HEK293 (cell line): ENCODE results near the gene NXPE1.

Experiments used
- CTCF ChIA-PET: fragments of 350-600 bp; formaldehyde crosslinking; extraction: SDS; loops from one replicate; lab custom pipeline; 2021; ENCODE audit warnings: antibody characterized with exemption; lab: Yijun Ruan, JAX
- POLR2A ChIA-PET: fragments of 300-600 bp; formaldehyde crosslinking; extraction: SDS; loops from one replicate; lab custom pipeline; 2020; ENCODE audit warnings: antibody characterized with exemption, inconsistent platforms; lab: Yijun Ruan, JAX
- H3K27ac ChIP-seq: fragments of 200-500 bp; sonication (Bioruptor generic); 2 replicates; pipeline ENCODE4 v1.5.1; 2014; ENCODE audit warnings: low read depth, low read length, control low read depth, inconsistent platforms; ENCODE audit errors: extremely low read depth
- H3K36me3 ChIP-seq, 2 experiments: fragments of 200-500 bp in 1 of 2; sonication (Bioruptor generic) in 1 of 2; 1 replicate in 1 of 2; 2 replicates in 1 of 2; pipeline ENCODE4 v1.5.1; 2014 to 2017; ENCODE audit warnings: inconsistent platforms in 2 of 2, low read length in 2 of 2; ENCODE audit not compliant: control insufficient read depth in 2 of 2, insufficient read depth in 1 of 2
- H3K4me1 ChIP-seq: fragments of 200-500 bp; sonication (Bioruptor generic); 2 replicates; pipeline ENCODE4 v1.5.1; 2014; ENCODE audit warnings: mild to moderate bottlenecking, low read length, inconsistent platforms; ENCODE audit not compliant: control insufficient read depth, insufficient read depth
- H3K4me3 ChIP-seq: 2 replicates; pipeline ENCODE4 v1.5.1; 2011; ENCODE audit warnings: low read depth, mild to moderate bottlenecking, control low read depth, low read length, moderate library complexity
- H3K9me3 ChIP-seq: fragments of 200-500 bp; sonication (Bioruptor generic); 2 replicates; pipeline ENCODE4 v1.5.1; 2014; ENCODE audit warnings: low read depth, low read length, inconsistent platforms; ENCODE audit not compliant: control insufficient read depth, insufficient read depth
- MZF1 ChIP-seq: fragments of 450-650 bp; formaldehyde crosslinking; IDR thresholded peaks from 2 replicates; pipeline ENCODE4 v1.5.1; 2017; ENCODE audit warnings: missing biosample characterization, missing genetic modification characterization, borderline replicate concordance
- SCRT1 ChIP-seq: fragments of 450-650 bp; formaldehyde crosslinking; IDR thresholded peaks from 2 replicates; pipeline ENCODE4 v1.5.1; 2016; ENCODE audit warnings: missing biosample characterization, missing genetic modification characterization, borderline replicate concordance
- ZBTB20 ChIP-seq: fragments of 450-650 bp; formaldehyde crosslinking; IDR thresholded peaks from 2 replicates; pipeline ENCODE4 v1.5.1; 2016; ENCODE audit warnings: missing biosample characterization, missing genetic modification characterization
- ZEB2 ChIP-seq: fragments of 450-650 bp; formaldehyde crosslinking; IDR thresholded peaks from 2 replicates; pipeline ENCODE4 v1.5.1; 2016; ENCODE audit warnings: missing biosample characterization, missing genetic modification characterization
- ZNF157 ChIP-seq: fragments of 450-650 bp; formaldehyde crosslinking; IDR thresholded peaks from 2 replicates; pipeline ENCODE4 v1.5.1; 2016; ENCODE audit warnings: missing biosample characterization, missing genetic modification characterization
- ZNF221 ChIP-seq: fragments of 450-650 bp; formaldehyde crosslinking; IDR thresholded peaks from 2 replicates; pipeline ENCODE4 v1.5.1; 2017; ENCODE audit warnings: missing biosample characterization, missing genetic modification characterization, borderline replicate concordance
- ZNF223 ChIP-seq: fragments of 450-650 bp; formaldehyde crosslinking; IDR thresholded peaks from 2 replicates; pipeline ENCODE4 v1.5.1; 2016; ENCODE audit warnings: missing biosample characterization, missing genetic modification characterization
- ZNF530 ChIP-seq: fragments of 450-650 bp; formaldehyde crosslinking; IDR thresholded peaks from 2 replicates; pipeline ENCODE4 v1.5.1; 2016; ENCODE audit warnings: low read depth, missing biosample characterization, missing genetic modification characterization
- ZNF560 ChIP-seq: fragments of 450-650 bp; formaldehyde crosslinking; IDR thresholded peaks from 2 replicates; pipeline ENCODE4 v1.5.1; 2017; ENCODE audit warnings: missing biosample characterization, missing genetic modification characterization, borderline replicate concordance
- ZNF654 ChIP-seq: fragments of 450-650 bp; formaldehyde crosslinking; IDR thresholded peaks from 2 replicates; pipeline ENCODE4 v1.5.1; 2016; ENCODE audit warnings: low read depth, missing biosample characterization, missing genetic modification characterization
- ZNF664 ChIP-seq: fragments of 450-650 bp; formaldehyde crosslinking; IDR thresholded peaks from 2 replicates; pipeline ENCODE4 v1.5.1; 2016; ENCODE audit warnings: missing biosample characterization, missing genetic modification characterization
- ZNF677 ChIP-seq: fragments of 450-650 bp; IDR thresholded peaks from 2 replicates; pipeline ENCODE4 v1.5.0; 2018; ENCODE audit warnings: missing biosample characterization, mild to moderate bottlenecking, missing genetic modification characterization, moderate library complexity
- ZNF792 ChIP-seq: fragments of 450-650 bp; formaldehyde crosslinking; IDR thresholded peaks from 2 replicates; pipeline ENCODE4 v1.5.1; 2016; ENCODE audit warnings: missing biosample characterization, missing genetic modification characterization
- ZNF837 ChIP-seq: fragments of 450-650 bp; formaldehyde crosslinking; IDR thresholded peaks from 2 replicates; pipeline ENCODE4 v1.5.1; 2016; ENCODE audit warnings: missing biosample characterization, missing genetic modification characterization
- ZSCAN30 ChIP-seq: fragments of 450-650 bp; IDR thresholded peaks from 2 replicates; pipeline ENCODE4 v1.5.1; 2018; ENCODE audit warnings: missing biosample characterization, mild to moderate bottlenecking, missing genetic modification characterization, moderate library complexity
- TF ChIP-seq, protein P1 (sequence below): fragments of 450-650 bp; formaldehyde crosslinking; IDR thresholded peaks from 2 replicates; pipeline ENCODE4 v1.5.1; 2016; ENCODE audit warnings: missing biosample characterization, missing genetic modification characterization
- TF ChIP-seq, protein P2 (sequence below): fragments of 450-650 bp; formaldehyde crosslinking; IDR thresholded peaks from 2 replicates; pipeline ENCODE4 v1.5.1; 2016; ENCODE audit warnings: missing biosample characterization, missing genetic modification characterization
- TF ChIP-seq, protein P3 (sequence below): fragments of 450-650 bp; formaldehyde crosslinking; IDR thresholded peaks from 2 replicates; pipeline ENCODE4 v1.5.1; 2016; ENCODE audit warnings: missing biosample characterization, missing genetic modification characterization
- TF ChIP-seq, protein P4 (sequence below): fragments of 450-650 bp; formaldehyde crosslinking; IDR thresholded peaks from 2 replicates; pipeline ENCODE4 v1.5.1; 2017; ENCODE audit warnings: missing biosample characterization, missing genetic modification characterization
- TF ChIP-seq, protein P5 (sequence below): fragments of 450-650 bp; formaldehyde crosslinking; IDR thresholded peaks from 2 replicates; pipeline ENCODE4 v1.5.1; 2016; ENCODE audit warnings: missing biosample characterization, missing genetic modification characterization
- TF ChIP-seq, protein P6 (sequence below): fragments of 450-650 bp; formaldehyde crosslinking; IDR thresholded peaks from 2 replicates; pipeline ENCODE4 v1.5.1; 2016; ENCODE audit warnings: missing biosample characterization, missing genetic modification characterization, low read depth

Gene NXPE1

DNA sequence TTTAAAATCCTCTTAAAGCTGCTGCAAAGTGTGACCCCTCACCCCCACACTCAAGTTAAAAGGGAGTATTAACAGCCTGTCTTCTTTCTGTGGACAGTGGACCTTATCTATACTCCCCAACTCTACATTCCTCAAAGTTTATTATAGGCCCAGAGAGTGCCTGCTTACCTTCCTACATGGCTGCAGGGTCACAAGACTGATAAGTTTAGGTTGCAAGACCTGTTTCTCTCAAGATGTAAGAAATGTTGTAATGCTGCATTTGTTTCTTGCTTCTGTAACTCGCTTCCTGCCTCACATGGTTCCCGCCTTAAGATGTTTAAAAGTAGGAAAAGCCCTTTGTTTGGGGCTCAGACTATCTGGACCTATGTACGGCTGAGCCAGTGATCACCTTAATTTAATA, 10.1 kb upstream of the NXPE1 start:
- H3K9me3 ChIP-seq, result no peaks in the 10 kb centered on the region
- H3K4me3 ChIP-seq, result no peak overlapping the region
- TF ChIP-seq ZNF677 (tag by site-specific recombination), result no peak
- TF ChIP-seq, protein P1, sequence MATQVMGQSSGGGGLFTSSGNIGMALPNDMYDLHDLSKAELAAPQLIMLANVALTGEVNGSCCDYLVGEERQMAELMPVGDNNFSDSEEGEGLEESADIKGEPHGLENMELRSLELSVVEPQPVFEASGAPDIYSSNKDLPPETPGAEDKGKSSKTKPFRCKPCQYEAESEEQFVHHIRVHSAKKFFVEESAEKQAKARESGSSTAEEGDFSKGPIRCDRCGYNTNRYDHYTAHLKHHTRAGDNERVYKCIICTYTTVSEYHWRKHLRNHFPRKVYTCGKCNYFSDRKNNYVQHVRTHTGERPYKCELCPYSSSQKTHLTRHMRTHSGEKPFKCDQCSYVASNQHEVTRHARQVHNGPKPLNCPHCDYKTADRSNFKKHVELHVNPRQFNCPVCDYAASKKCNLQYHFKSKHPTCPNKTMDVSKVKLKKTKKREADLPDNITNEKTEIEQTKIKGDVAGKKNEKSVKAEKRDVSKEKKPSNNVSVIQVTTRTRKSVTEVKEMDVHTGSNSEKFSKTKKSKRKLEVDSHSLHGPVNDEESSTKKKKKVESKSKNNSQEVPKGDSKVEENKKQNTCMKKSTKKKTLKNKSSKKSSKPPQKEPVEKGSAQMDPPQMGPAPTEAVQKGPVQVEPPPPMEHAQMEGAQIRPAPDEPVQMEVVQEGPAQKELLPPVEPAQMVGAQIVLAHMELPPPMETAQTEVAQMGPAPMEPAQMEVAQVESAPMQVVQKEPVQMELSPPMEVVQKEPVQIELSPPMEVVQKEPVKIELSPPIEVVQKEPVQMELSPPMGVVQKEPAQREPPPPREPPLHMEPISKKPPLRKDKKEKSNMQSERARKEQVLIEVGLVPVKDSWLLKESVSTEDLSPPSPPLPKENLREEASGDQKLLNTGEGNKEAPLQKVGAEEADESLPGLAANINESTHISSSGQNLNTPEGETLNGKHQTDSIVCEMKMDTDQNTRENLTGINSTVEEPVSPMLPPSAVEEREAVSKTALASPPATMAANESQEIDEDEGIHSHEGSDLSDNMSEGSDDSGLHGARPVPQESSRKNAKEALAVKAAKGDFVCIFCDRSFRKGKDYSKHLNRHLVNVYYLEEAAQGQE (tag by site-specific recombination), result no peak
- ChIA-PET CTCF (interaction anchor here (0.6 kb wide), 1 partner anchor 172 kb away, joined by 4 read pairs; no protein-coding TSS in a partner anchor), POLR2A (no interaction called here)
- no peaks in the 10 kb centered on the region for H3K36me3 ChIP-seq
- no peak overlapping the region for H3K27ac ChIP-seq
- H3K4me1 ChIP-seq, result no peaks in the 10 kb centered on the region

DNA sequence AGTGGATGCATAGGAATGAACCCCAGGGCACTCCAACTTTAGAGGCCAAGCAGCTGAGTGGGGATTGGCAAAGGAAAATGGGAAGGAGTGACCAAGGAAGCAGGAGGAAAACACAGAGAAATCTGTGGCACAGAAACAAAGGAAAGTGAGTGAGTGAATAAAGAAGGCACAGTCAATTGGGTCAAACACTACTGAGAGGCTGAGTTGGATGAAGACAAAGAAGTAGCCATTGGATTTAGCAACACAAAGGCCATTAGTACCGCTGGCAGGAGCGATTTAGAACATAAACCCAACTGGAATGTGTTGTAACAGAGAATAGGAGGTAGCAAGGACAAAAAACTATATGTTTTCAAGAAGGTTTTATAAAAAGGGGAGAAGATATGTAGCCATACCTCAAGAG, 6.6 kb upstream of the NXPE1 start:
- no peak overlapping the region for H3K27ac ChIP-seq
- CTCF ChIA-PET, result no interaction called here
- H3K4me1 ChIP-seq, result peaks cover 2% of the 10 kb centered on the region; the same call in 1 of the 2 replicates
- no peak overlapping the region for H3K4me3 ChIP-seq
- TF ChIP-seq, protein P2, sequence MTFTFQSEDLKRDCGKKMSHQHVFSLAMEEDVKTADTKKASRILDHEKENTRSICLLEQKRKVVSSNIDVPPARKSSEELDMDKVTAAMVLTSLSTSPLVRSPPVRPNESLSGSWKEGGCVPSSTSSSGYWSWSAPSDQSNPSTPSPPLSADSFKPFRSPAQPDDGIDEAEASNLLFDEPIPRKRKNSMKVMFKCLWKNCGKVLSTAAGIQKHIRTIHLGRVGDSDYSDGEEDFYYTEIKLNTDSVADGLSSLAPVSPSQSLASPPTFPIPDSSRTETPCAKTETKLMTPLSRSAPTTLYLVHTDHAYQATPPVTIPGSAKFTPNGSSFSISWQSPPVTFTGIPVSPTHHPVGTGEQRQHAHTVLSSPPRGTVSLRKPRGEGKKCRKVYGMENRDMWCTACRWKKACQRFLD (tag by site-specific recombination), result no peak
- TF ChIP-seq, protein P3, sequence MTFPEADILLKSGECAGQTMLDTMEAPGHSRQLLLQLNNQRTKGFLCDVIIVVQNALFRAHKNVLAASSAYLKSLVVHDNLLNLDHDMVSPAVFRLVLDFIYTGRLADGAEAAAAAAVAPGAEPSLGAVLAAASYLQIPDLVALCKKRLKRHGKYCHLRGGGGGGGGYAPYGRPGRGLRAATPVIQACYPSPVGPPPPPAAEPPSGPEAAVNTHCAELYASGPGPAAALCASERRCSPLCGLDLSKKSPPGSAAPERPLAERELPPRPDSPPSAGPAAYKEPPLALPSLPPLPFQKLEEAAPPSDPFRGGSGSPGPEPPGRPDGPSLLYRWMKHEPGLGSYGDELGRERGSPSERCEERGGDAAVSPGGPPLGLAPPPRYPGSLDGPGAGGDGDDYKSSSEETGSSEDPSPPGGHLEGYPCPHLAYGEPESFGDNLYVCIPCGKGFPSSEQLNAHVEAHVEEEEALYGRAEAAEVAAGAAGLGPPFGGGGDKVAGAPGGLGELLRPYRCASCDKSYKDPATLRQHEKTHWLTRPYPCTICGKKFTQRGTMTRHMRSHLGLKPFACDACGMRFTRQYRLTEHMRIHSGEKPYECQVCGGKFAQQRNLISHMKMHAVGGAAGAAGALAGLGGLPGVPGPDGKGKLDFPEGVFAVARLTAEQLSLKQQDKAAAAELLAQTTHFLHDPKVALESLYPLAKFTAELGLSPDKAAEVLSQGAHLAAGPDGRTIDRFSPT (tag by site-specific recombination), result no peak
- TF ChIP-seq, protein P4, sequence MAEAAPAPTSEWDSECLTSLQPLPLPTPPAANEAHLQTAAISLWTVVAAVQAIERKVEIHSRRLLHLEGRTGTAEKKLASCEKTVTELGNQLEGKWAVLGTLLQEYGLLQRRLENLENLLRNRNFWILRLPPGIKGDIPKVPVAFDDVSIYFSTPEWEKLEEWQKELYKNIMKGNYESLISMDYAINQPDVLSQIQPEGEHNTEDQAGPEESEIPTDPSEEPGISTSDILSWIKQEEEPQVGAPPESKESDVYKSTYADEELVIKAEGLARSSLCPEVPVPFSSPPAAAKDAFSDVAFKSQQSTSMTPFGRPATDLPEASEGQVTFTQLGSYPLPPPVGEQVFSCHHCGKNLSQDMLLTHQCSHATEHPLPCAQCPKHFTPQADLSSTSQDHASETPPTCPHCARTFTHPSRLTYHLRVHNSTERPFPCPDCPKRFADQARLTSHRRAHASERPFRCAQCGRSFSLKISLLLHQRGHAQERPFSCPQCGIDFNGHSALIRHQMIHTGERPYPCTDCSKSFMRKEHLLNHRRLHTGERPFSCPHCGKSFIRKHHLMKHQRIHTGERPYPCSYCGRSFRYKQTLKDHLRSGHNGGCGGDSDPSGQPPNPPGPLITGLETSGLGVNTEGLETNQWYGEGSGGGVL (tag by site-specific recombination), result no peak
- TF ChIP-seq ZNF530 (tag by site-specific recombination) (no peak), ZNF157 (tag by site-specific recombination) (no peak), ZNF560 (no peak), ZNF837 (no peak), ZNF223 (tag by site-specific recombination) (no peak), ZNF664 (tag by site-specific recombination) (no peak), SCRT1 (tag by site-specific recombination) (no peak), MZF1 (no peak), ZNF792 (tag by site-specific recombination) (no peak), ZNF221 (tag by site-specific recombination) (no peak), ZBTB20 (tag by site-specific recombination) (no peak), ZSCAN30 (tag by site-specific recombination) (no peak), ZNF654 (tag by site-specific recombination) (no peak), ZEB2 (tag by site-specific recombination) (no peak)
- TF ChIP-seq, protein P5, sequence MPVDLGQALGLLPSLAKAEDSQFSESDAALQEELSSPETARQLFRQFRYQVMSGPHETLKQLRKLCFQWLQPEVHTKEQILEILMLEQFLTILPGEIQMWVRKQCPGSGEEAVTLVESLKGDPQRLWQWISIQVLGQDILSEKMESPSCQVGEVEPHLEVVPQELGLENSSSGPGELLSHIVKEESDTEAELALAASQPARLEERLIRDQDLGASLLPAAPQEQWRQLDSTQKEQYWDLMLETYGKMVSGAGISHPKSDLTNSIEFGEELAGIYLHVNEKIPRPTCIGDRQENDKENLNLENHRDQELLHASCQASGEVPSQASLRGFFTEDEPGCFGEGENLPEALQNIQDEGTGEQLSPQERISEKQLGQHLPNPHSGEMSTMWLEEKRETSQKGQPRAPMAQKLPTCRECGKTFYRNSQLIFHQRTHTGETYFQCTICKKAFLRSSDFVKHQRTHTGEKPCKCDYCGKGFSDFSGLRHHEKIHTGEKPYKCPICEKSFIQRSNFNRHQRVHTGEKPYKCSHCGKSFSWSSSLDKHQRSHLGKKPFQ, result no peak
- TF ChIP-seq, protein P6, sequence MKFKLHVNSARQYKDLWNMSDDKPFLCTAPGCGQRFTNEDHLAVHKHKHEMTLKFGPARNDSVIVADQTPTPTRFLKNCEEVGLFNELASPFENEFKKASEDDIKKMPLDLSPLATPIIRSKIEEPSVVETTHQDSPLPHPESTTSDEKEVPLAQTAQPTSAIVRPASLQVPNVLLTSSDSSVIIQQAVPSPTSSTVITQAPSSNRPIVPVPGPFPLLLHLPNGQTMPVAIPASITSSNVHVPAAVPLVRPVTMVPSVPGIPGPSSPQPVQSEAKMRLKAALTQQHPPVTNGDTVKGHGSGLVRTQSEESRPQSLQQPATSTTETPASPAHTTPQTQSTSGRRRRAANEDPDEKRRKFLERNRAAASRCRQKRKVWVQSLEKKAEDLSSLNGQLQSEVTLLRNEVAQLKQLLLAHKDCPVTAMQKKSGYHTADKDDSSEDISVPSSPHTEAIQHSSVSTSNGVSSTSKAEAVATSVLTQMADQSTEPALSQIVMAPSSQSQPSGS (tag by site-specific recombination), result no peak
- H3K9me3 ChIP-seq, result no peaks in the 10 kb centered on the region
- no peaks in the 10 kb centered on the region for H3K36me3 ChIP-seq
- POLR2A ChIA-PET, result no interaction called here
